HepG2 (cell line): ENCODE results near the gene AMOTL1.

Source experiments
- MAZ ChIP-seq, 2 experiments: sonication (generic) in 1 of 2; formaldehyde crosslinking in 1 of 2; IDR thresholded peaks; 2 replicates each; pipeline versions ENCODE4 v1.5.0 to v1.6.1; 2012 to 2020; ENCODE audit warnings: low read depth in 2 of 2, mild to moderate bottlenecking in 2 of 2, borderline replicate concordance in 1 of 2, improper control_type of control experiment in 1 of 2, low read length in 1 of 2, missing genetic modification reagents in 1 of 2, moderate library complexity in 1 of 2
- SRF ChIP-seq: IDR thresholded peaks from 2 replicates; pipeline ENCODE4 v1.6.1; 2011; ENCODE audit warnings: mild to moderate bottlenecking, low read depth, low read length, moderate library complexity

DNA sequence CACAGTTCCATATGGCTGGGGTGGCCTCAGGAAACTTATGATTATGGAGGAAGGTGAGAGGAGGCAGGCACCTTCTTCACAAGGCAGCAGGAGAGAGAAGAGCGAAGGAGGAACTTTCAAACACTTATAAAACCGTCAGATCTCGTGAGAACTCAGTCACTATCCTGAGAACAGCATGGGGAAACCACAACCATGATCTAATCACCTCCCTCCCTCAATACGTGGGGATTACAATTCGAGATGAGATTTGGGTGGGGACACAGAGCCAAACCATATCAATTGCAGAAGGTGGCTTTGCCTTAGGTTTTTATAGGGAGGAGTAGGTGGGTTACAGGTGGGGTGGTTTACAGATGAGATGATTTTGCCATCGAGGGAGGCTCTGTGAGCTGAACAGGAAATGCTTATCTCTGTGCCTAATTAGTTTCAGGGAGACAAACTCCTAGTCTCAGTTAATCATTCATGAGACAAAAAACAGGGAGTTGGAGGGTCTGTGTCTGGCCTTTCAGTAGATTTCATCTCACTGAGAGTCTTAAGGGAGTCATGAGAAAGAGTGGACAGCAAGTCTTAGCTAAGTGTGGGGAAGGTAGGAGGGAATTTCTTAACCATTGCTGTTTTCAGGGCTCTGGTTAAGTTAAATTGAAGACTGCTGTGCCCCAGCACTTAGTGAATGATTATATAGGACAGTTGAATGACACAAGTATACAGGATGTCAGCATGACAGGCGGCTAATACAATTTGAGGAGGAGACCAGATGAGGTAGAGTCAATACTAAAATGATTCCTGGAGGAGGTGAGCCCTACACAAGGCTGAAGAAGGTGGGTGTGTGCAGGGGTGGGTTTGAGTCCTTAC, 157.5 kb downstream of the AMOTL1 start:
- TF ChIP-seq SRF (no peak), MAZ (IDR thresholded peaks at IDR 0.05; ENCODE audit: borderline replicate concordance, low read depth, low read length) (no peak), MAZ (CRISPR knock-in tag; IDR thresholded peaks at IDR 0.05; ENCODE audit: low read depth) (no peak)
